Prostate gland (tissue), 2 donors: ENCODE data around the gene MIER2.

Source experiments
- CTCF ChIP-seq, 4 experiments: fragments of 200-600 bp in 2 of 4; fragments of 450-650 bp in 2 of 4; sonication (generic) in 2 of 4; IDR thresholded peaks; 1 replicate in 3 of 4; 2 replicates in 1 of 4; pipeline ENCODE4 v1.5.1; 2016 to 2019; ENCODE audit warnings: antibody characterized with exemption in 4 of 4, mild to moderate bottlenecking in 2 of 4, moderate library complexity in 2 of 4
- POLR2AphosphoS5 ChIP-seq: sonication (generic); formaldehyde crosslinking; IDR thresholded peaks from one replicate; pipeline ENCODE4 v1.6.1; 2017; ENCODE audit warnings: antibody characterized with exemption

GRCh38 chr19:390386-391206 lies 46.0 kb upstream of the MIER2 start:
- TF ChIP-seq CTCF (IDR thresholded peaks at IDR 0.05) (no peak), POLR2AphosphoS5 (no peak)
